B cell (primary cell): ENCODE measurements around the gene PKMYT1. TPM values are rescaled to one million over a fixed set of nuclear protein-coding genes. Genes with fewer than 3 reads are reported as not detected.

ENCODE experiments used
- ATAC-seq: fragments of 200-7000 bp; cut with Tn5 transposase; one replicate; pipeline ENCODE4 v1.10.0; 2021; ENCODE audit warnings: low read depth, mild to moderate bottlenecking, moderate number of reproducible peaks, moderate library complexity
- CTCF ChIA-PET: fragments of 350-600 bp; sonication (Branson Sonifier 250); formaldehyde crosslinking; loops from one replicate; lab custom pipeline; 2021; ENCODE audit warnings: antibody characterized with exemption, inconsistent platforms; lab: Charles Lee
- POLR2A ChIA-PET: fragments of 350-600 bp; sonication (Branson Sonifier 250); formaldehyde crosslinking; loops from one replicate; lab custom pipeline; 2021; ENCODE audit warnings: antibody characterized with exemption; lab: Charles Lee
- DNase-seq: peaks from one replicate; pipeline ENCODE4 v3.0.0; 2013
- H2AFZ ChIP-seq: 2 replicates; pipeline ENCODE4 v1.6.1; 2012; ENCODE audit warnings: mild to moderate bottlenecking, low read depth, low read length; ENCODE audit not compliant: insufficient read depth, poor library complexity, severe bottlenecking
- H3K27ac ChIP-seq, 2 donors: 1 replicate in 1 of 2; 2 replicates in 1 of 2; pipeline ENCODE4 v1.5.1; 2012 to 2013; ENCODE audit warnings: low read length in 2 of 2, mild to moderate bottlenecking in 2 of 2, moderate library complexity in 1 of 2
- H3K27me3 ChIP-seq, 4 experiments: fragments of 200-600 bp in 1 of 4; sonication (generic) in 1 of 4; replicated peaks in 1 of 4; 1 replicate in 2 of 4; 2 replicates in 2 of 4; pipeline versions ENCODE4 v1.6.1 to v1.7.0; 2013 to 2016; ENCODE audit warnings: low read length in 3 of 4, mild to moderate bottlenecking in 2 of 4, mixed read lengths in 1 of 4, moderate library complexity in 1 of 4; ENCODE audit not compliant: insufficient read depth in 4 of 4, control insufficient read depth in 3 of 4; ENCODE audit errors: control extremely low read depth in 1 of 4
- H3K36me3 ChIP-seq, 2 experiments: replicated peaks in 1 of 2; 1 replicate in 1 of 2; 2 replicates in 1 of 2; pipeline versions ENCODE4 v1.6.1 to v1.7.1; 2013; ENCODE audit warnings: low read length in 1 of 2; ENCODE audit not compliant: insufficient read depth in 2 of 2, control insufficient read depth in 1 of 2; ENCODE audit errors: control extremely low read depth in 1 of 2, extremely low read depth in 1 of 2
- H3K4me1 ChIP-seq, 2 donors: fragments of 200-600 bp in 1 of 2; sonication (generic) in 1 of 2; 1 replicate in 1 of 2; 2 replicates in 1 of 2; pipeline versions ENCODE4 v1.5.1 to v1.6.1; 2013 to 2017; ENCODE audit warnings: low read length in 2 of 2; ENCODE audit not compliant: control insufficient read depth in 2 of 2, insufficient read depth in 2 of 2
- H3K4me2 ChIP-seq: replicated peaks from 2 replicates; pipeline ENCODE3; 2012; ENCODE audit warnings: mild to moderate bottlenecking, low read depth, low read length; ENCODE audit not compliant: poor library complexity, severe bottlenecking
- H3K4me3 ChIP-seq, 5 experiments: fragments of 200-600 bp in 1 of 5; sonication (generic) in 1 of 5; 1 replicate in 3 of 5; 2 replicates in 2 of 5; pipeline versions ENCODE4 v1.5.1 to v1.7.0; 2011 to 2016; ENCODE audit warnings: low read length in 4 of 5, mild to moderate bottlenecking in 4 of 5, low read depth in 2 of 5, control low read depth in 1 of 5, moderate library complexity in 1 of 5; ENCODE audit not compliant: insufficient read depth in 1 of 5; ENCODE audit errors: control extremely low read depth in 1 of 5, extremely low read depth in 1 of 5
- H3K79me2 ChIP-seq: fragments of 200-600 bp; sonication (generic); one replicate; pipeline ENCODE4 v1.6.0; 2016; ENCODE audit warnings: low read length; ENCODE audit not compliant: control insufficient read depth, insufficient read depth
- H3K9ac ChIP-seq: fragments of 200-600 bp; sonication (generic); 2 replicates; pipeline ENCODE4 v1.6.1; 2017; ENCODE audit warnings: mild to moderate bottlenecking, low read length, moderate library complexity
- H3K9me3 ChIP-seq, 3 donors: one replicate each; pipeline versions ENCODE4 v1.6.1 to v1.7.1; 2013; ENCODE audit warnings: low read length in 2 of 3; ENCODE audit not compliant: control insufficient read depth in 2 of 3, insufficient read depth in 1 of 3; ENCODE audit errors: control extremely low read depth in 1 of 3
- H4K20me1 ChIP-seq: 2 replicates; pipeline ENCODE4 v1.6.0; 2012; ENCODE audit warnings: mild to moderate bottlenecking, low read length; ENCODE audit not compliant: insufficient read depth, control insufficient read depth, poor library complexity, severe bottlenecking
- H3K27ac Mint-ChIP-seq: one replicate; pipeline ENCODE4 v1.8.0; 2021; ENCODE audit warnings: mixed read lengths
- H3K27me3 Mint-ChIP-seq: one replicate; pipeline ENCODE4 v1.8.0; 2021; ENCODE audit warnings: mixed read lengths
- H3K4me1 Mint-ChIP-seq: one replicate; pipeline ENCODE4 v1.8.0; 2021; ENCODE audit warnings: mixed read lengths
- H3K4me3 Mint-ChIP-seq: one replicate; pipeline ENCODE4 v1.8.0; 2021; ENCODE audit warnings: mixed read lengths
- H3K9me3 Mint-ChIP-seq: one replicate; pipeline ENCODE4 v1.8.0; 2022; ENCODE audit warnings: mixed read lengths; ENCODE audit not compliant: insufficient read depth
- CTCF ChIP-seq: fragments of 200-600 bp; IDR thresholded peaks from one replicate; pipeline ENCODE4 v1.8.0; 2022; ENCODE audit warnings: antibody characterized with exemption, mild to moderate bottlenecking
- EZH2 ChIP-seq: IDR thresholded peaks from 2 replicates; pipeline ENCODE4 v1.6.1; 2012; ENCODE audit warnings: borderline replicate concordance, low read depth, mild to moderate bottlenecking, moderate library complexity, low read length; ENCODE audit not compliant: insufficient read depth, poor library complexity, severe bottlenecking
- WGBS: methylation state at CpG from one replicate; pipeline ENCODE4 v1.1.5; 2013; ENCODE audit warnings: missing lambda C conversion rate; ENCODE audit not compliant: insufficient coverage; 5-methylcytosine and 5-hydroxymethylcytosine counted together
- intact Hi-C: fragments of 100-400 bp; cut with micrococcal nuclease; formaldehyde crosslinking; loops from one replicate; pipeline ENCODE4 v1.10.0; 2022
- polyA plus RNA-seq: library from polyadenylated mRNA; depleted of rRNA; stranded (reverse); fragments of >200 nt; gene quantifications from 2 replicates; pipeline ENCODE4 v1.2.3, GENCODE V29; 2012
- total RNA-seq, 2 donors: library from RNA; stranded (reverse); fragments of 120-200 nt in 1 of 2; gene quantifications; 1 replicate in 1 of 2; 2 replicates in 1 of 2; pipeline versions ENCODE4 v1.2.3 to v1.2.4, GENCODE V29; 2013 to 2022

The PKMYT1 gene
- total and polyA plus RNA-seq, 2 donors (not counting 1 experiment from before 2014, with no cell fraction given), result 0.67 to 2.6 TPM

GRCh38 chr16:3000540-3000939 lies 20.3 kb upstream of the PKMYT1 start:
- H3K27me3 ChIP-seq, result peaks cover 0 to 8% (median 0%) of the 10 kb centered on the region in 4 experiments
- H3K4me2 ChIP-seq, result no peak overlapping the region
- ChIA-PET POLR2A (no interaction called here), CTCF (interaction anchor here (9.6 kb wide), 1 partner anchor 29 kb away, joined by 213 read pairs; no protein-coding TSS in a partner anchor)
- H3K4me3 ChIP-seq, result no peak overlapping the region
- TF ChIP-seq CTCF (no peak), EZH2 (no peak)
- peaks cover 3 to 8% of the 10 kb centered on the region in 2 donors for H3K4me1 ChIP-seq
- no peak for ATAC-seq
- no peaks in the 10 kb centered on the region for H3K79me2 ChIP-seq
- no peak overlapping the region for H3K27ac Mint-ChIP-seq
- H3K9me3 Mint-ChIP-seq, result no peaks in the 10 kb centered on the region
- no peaks in the 10 kb centered on the region for H3K36me3 ChIP-seq
- no peak overlapping the region for H3K27ac ChIP-seq
- no peak overlapping the region for H3K9ac ChIP-seq
- peaks cover 6% of the 10 kb centered on the region for H3K4me1 Mint-ChIP-seq
- H2AFZ ChIP-seq, result no peak overlapping the region
- H3K4me3 Mint-ChIP-seq, result no peak overlapping the region
- no peaks in the 10 kb centered on the region for H4K20me1 ChIP-seq
- DNase-seq, result no peak
- H3K27me3 Mint-ChIP-seq, result peaks cover 3% of the 10 kb centered on the region
- intact Hi-C loops, result no loop called here
- peaks cover 0 to 5% (median 0%) of the 10 kb centered on the region in 3 donors for H3K9me3 ChIP-seq
- 82% methylated on average over 3 of the region's 4 CpGs for WGBS

- Mint-ChIP-seq H3K27me3 (peaks cover 2% of the 10 kb centered on the region), H3K4me3 (no peak overlapping the region), H3K9me3 (no peaks in the 10 kb centered on the region), H3K4me1 (peaks cover 5% of the 10 kb centered on the region), H3K27ac (no peak overlapping the region)
- no peak for ATAC-seq
- Histone ChIP-seq H3K4me3 (no peak overlapping the region), H3K9ac (no peak overlapping the region), H3K27ac (no peak overlapping the region), H2AFZ (no peak overlapping the region), H3K9me3 (peaks cover 0 to 5% (median 0%) of the 10 kb centered on the region in 3 donors), H4K20me1 (no peaks in the 10 kb centered on the region), H3K36me3 (no peaks in the 10 kb centered on the region), H3K4me1 (peaks cover 2 to 7% of the 10 kb centered on the region in 2 donors), H3K4me2 (no peak overlapping the region), H3K27me3 (peaks cover 0 to 5% (median 0%) of the 10 kb centered on the region in 4 experiments), H3K79me2 (no peaks in the 10 kb centered on the region)
- DNase-seq, result no peak
- WGBS, result 89% methylated on average over 5 of the region's 6 CpGs
- intact Hi-C loops, result no loop called here
- POLR2A ChIA-PET, result no interaction called here
- TF ChIP-seq EZH2 (no peak), CTCF (no peak)
- CTCF ChIA-PET, result interaction anchor here (9.6 kb wide), 1 partner anchor 29 kb away, joined by 213 read pairs; no protein-coding TSS in a partner anchor
These were observed 19.7 kb upstream of the PKMYT1 start for GRCh38 chr16:2999929-3000328.
